HG03469 (cell line): ENCODE measurements around the gene KRT33B.
"Not testable (repeated sequence)": the region's sequence is repeated elsewhere in the genome, so short reads cannot be mapped to it uniquely, and the experiment has no call there.

Experiments used
- ATAC-seq: cut with Tn5 transposase; IDR thresholded peaks from one replicate; pipeline ENCODE4 v1.9.1; 2021; ENCODE audit warnings: mild to moderate bottlenecking, moderate library complexity, moderate number of reproducible peaks; ENCODE audit not compliant: unreplicated experiment

KRT33B gene

GRCh38 chr17:41369713-41370112, at the start of gene KRT33B:
Gene KRT33B (minus strand): TSS chr17:41369813. CDS start chr17:41369750, 63 bp downstream.
- no peak for ATAC-seq

GRCh38 chr17:41418116-41418860, 48.7 kb upstream of the KRT33B start:
- ATAC-seq = no peak

- no peak for ATAC-seq
These were observed 48.0 kb upstream of the KRT33B start for GRCh38 chr17:41417576-41418015.

GRCh38 chr17:41417127-41417526, 47.5 kb upstream of the KRT33B start:
- ATAC-seq = no peak

- no peak for ATAC-seq
These were observed 46.9 kb upstream of the KRT33B start for GRCh38 chr17:41416479-41416878.

GRCh38 chr17:41415833-41416335, 46.3 kb upstream of the KRT33B start:
- no peak for ATAC-seq

- no peak for ATAC-seq
These were observed 45.8 kb upstream of the KRT33B start for GRCh38 chr17:41415411-41415810.

- no peak for ATAC-seq
These were observed 44.4 kb upstream of the KRT33B start for GRCh38 chr17:41413982-41414381.

- ATAC-seq = no peak
These were observed 43.8 kb upstream of the KRT33B start for GRCh38 chr17:41413353-41413957.

- ATAC-seq = no peak
These were observed 41.6 kb upstream of the KRT33B start for GRCh38 chr17:41411072-41411840.

GRCh38 chr17:41407226-41407625, 37.6 kb upstream of the KRT33B start:
- no peak for ATAC-seq

- ATAC-seq = no peak
These were observed 36.6 kb upstream of the KRT33B start for GRCh38 chr17:41406205-41406604.

GRCh38 chr17:41404024-41404671, 34.5 kb upstream of the KRT33B start:
- no peak for ATAC-seq

GRCh38 chr17:41403404-41404023, 33.9 kb upstream of the KRT33B start:
- ATAC-seq = no peak

- no peak for ATAC-seq
These were observed 32.5 kb upstream of the KRT33B start for GRCh38 chr17:41402161-41402560.

GRCh38 chr17:41396996-41397660, 27.5 kb upstream of the KRT33B start, which contains the start of gene KRT31:
Gene KRT31 (minus strand): TSS chr17:41397608. CDS start chr17:41397539, 69 bp downstream.
- no peak for ATAC-seq

GRCh38 chr17:41396340-41396739, 26.7 kb upstream of the KRT33B start:
- no peak for ATAC-seq

GRCh38 chr17:41395611-41396010, 26.0 kb upstream of the KRT33B start:
- no peak for ATAC-seq

GRCh38 chr17:41395044-41395443, 25.4 kb upstream of the KRT33B start:
- ATAC-seq = not testable (repeated sequence)
